ENCODE measurements around the gene XYLT2.

Gene XYLT2

DNA sequence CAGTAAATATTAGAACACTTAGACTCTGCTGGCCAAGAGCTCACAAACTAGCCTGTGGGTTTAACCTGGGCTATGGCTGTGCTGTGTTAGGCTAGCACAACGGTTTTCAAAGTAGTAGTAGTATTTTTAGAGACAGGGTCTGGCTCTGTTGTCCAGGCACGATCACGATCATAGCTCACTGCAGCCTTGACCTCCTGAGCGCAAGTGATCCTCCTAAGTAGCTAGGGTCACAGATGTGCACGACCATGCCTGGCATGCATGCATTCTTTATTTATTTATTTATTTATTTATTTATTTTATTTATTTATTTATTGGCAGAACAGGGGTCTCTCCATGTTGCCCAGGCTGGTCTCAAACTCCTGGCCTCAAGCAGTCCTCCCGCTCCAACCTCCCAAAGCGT, 16.7 kb downstream of the XYLT2 start:
- TF ChIP-seq, protein P1, sequence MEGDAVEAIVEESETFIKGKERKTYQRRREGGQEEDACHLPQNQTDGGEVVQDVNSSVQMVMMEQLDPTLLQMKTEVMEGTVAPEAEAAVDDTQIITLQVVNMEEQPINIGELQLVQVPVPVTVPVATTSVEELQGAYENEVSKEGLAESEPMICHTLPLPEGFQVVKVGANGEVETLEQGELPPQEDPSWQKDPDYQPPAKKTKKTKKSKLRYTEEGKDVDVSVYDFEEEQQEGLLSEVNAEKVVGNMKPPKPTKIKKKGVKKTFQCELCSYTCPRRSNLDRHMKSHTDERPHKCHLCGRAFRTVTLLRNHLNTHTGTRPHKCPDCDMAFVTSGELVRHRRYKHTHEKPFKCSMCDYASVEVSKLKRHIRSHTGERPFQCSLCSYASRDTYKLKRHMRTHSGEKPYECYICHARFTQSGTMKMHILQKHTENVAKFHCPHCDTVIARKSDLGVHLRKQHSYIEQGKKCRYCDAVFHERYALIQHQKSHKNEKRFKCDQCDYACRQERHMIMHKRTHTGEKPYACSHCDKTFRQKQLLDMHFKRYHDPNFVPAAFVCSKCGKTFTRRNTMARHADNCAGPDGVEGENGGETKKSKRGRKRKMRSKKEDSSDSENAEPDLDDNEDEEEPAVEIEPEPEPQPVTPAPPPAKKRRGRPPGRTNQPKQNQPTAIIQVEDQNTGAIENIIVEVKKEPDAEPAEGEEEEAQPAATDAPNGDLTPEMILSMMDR (IDR thresholded peaks at IDR 0.05; ENCODE audit: low read depth, low read length, missing control alignments) = no peak
- no peak overlapping the region for H3K4me3 ChIP-seq (ENCODE audit: low read depth, low read length)
- DNase-seq (ENCODE audit: low read depth) = no peak
- in situ Hi-C loops (cut with HindIII; ENCODE audit: low sequenced_read_pairs) = no loop called here

DNA sequence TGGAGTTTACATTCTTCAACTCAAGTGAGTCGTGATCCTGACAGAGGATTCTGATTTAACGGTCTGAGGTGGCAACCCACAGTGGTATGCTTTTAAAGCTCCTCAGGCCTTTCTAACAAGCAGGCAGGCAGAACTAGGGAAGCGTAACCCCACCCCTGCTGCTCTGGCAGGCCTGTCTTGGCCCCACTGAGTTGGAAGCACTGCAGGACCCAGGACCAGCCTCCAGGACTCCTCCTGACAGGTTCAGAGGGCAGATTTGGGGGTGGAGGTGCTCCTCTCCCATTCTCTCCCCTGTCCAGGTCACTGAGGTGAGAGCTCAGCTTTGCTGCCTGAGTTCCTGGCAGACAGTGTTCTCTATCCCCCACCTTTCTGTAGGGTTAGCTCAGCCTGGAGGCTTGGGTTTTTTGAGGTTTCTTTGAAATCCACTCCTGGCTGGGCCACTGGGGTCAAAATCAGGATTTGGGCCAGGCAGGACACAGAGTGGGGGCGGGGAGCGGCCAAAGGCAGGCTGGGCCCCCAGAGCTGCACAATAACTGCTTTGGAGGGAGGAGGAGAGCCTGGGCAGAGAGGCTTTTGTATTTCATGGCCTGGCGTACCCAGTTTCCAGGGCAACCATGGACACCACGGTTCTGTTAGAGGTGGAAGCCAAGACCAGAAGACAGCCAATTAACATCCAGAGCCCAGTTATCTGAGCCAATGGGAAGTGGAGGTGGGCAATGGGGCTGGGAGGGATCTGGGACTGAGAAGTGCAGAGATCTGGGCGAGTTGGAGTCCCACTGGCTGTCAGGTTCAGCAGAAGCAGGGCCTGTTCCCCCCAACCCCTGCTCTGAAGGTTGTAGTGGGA, 17.5 kb downstream of the XYLT2 start:
- DNase-seq (ENCODE audit: low read depth) = peak; percentile 55
- H3K4me3 ChIP-seq (ENCODE audit: low read depth, low read length) = no peak overlapping the region
- TF ChIP-seq, protein P1 (IDR thresholded peaks at IDR 0.05; ENCODE audit: low read depth, low read length, missing control alignments) = no peak
- in situ Hi-C loops (cut with HindIII; ENCODE audit: low sequenced_read_pairs) = no loop called here

- TF ChIP-seq, protein P1 (IDR thresholded peaks at IDR 0.05; ENCODE audit: low read depth, low read length, missing control alignments) = no peak
- H3K4me3 ChIP-seq (ENCODE audit: low read depth, low read length) = no peak overlapping the region
- no peak for DNase-seq (ENCODE audit: low read depth)
- in situ Hi-C loops (cut with HindIII; ENCODE audit: low sequenced_read_pairs) = no loop called here
Measured at GRCh38 chr17:50364061-50364458, 18.1 kb downstream of the XYLT2 start.

- DNase-seq (ENCODE audit: low read depth) = no peak
- TF ChIP-seq, protein P1 (IDR thresholded peaks at IDR 0.05; ENCODE audit: low read depth, low read length, missing control alignments) = peak; percentile 14
- in situ Hi-C loops (cut with HindIII; ENCODE audit: low sequenced_read_pairs) = no loop called here
- H3K4me3 ChIP-seq (ENCODE audit: low read depth, low read length) = no peak overlapping the region
Measured at GRCh38 chr17:50364715-50365114, 18.8 kb downstream of the XYLT2 start.

GRCh38 chr17:50365165-50365564, 19.2 kb downstream of the XYLT2 start:
- no peak for DNase-seq (ENCODE audit: low read depth)
- TF ChIP-seq, protein P1 (IDR thresholded peaks at IDR 0.05; ENCODE audit: low read depth, low read length, missing control alignments) = no peak
- H3K4me3 ChIP-seq (ENCODE audit: low read depth, low read length) = no peak overlapping the region
- in situ Hi-C loops (cut with HindIII; ENCODE audit: low sequenced_read_pairs) = no loop called here

DNA sequence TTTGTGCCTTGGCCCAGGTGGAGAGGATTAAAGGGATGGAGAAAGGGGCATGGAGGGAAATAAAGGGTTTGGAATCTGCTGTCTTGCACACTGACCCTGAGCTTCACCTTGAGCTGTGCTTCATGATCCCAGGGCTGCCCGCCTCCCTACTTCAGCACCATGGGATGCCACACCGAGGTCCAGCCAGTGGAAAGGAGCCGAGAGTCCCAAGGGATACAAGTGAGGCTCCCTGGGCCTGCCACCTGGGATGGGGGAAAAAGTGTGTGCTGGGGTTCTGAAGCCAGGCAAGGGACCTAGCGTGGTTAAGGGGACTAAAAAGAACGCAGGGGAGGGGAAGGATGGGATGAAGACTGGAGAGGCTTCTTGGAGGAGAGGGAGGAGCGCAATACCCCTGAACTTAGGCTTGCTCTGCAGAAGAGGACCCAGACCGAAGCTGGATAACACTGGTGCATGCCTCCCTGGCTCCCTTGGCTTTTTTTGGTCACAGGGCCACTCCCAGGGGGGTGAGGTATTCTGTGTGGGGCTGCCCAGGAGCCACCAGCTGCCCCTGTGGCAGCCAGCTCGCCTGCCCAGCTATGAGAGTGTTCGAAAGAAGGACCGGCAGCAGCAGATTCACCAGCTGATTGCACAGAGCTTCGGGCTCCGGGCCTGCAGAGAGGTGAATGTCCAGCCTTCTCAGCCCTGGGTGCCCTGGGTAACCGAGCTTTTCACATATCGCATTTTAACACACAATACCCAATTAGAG, 19.9 kb downstream of the XYLT2 start:
- H3K4me3 ChIP-seq (ENCODE audit: low read depth, low read length) = no peak overlapping the region
- no peak for DNase-seq (ENCODE audit: low read depth)
- TF ChIP-seq, protein P1 (IDR thresholded peaks at IDR 0.05; ENCODE audit: low read depth, low read length, missing control alignments) = no peak
- in situ Hi-C loops (cut with HindIII; ENCODE audit: low sequenced_read_pairs) = no loop called here
